ENCODE results near the gene FAM98B. TPM values are rescaled to one million over a fixed set of nuclear protein-coding genes. Genes with fewer than 3 reads are reported as not detected.

The FAM98B gene
- total and polyA plus RNA-seq, 2 of the 13 experiments (the other 11 are each of a cell fraction or from before 2014, with no cell fraction given): 3.7 to 4.7 TPM

GRCh38 chr15:38453971-38454695, at the start of gene FAM98B (continued):
- TF ChIP-seq TAF1 (CRISPR knock-in tag; IDR thresholded peaks at IDR 0.05) (peak; percentile 94), ZNF501 (CRISPR knock-in tag; IDR thresholded peaks at IDR 0.05) (peak; percentile 93), MED8 (CRISPR knock-in tag; IDR thresholded peaks at IDR 0.05; ENCODE audit: insufficient replicate concordance) (peak; percentile 62), LCORL (IDR thresholded peaks at IDR 0.05) (peak; percentile 75; the same call in 1 of the 2 replicates), LCORL (CRISPR knock-in tag; IDR thresholded peaks at IDR 0.05) (peak; percentile 85), BRD4 (CRISPR knock-in tag; IDR thresholded peaks at IDR 0.05) (peak; percentile 88), HOXA9 (CRISPR knock-in tag; IDR thresholded peaks at IDR 0.05; ENCODE audit: borderline replicate concordance) (no peak; the same call in 1 of the 2 replicates), HDAC6 (IDR thresholded peaks at IDR 0.05; ENCODE audit: low read depth, low read length) (no peak), MIER3 (CRISPR knock-in tag; IDR thresholded peaks at IDR 0.05; ENCODE audit: borderline replicate concordance) (peak; percentile 68; the same call in 1 of the 2 replicates), POLR2G (IDR thresholded peaks at IDR 0.05; ENCODE audit: low read depth, low read length) (peak; percentile 85), YEATS4 (CRISPR knock-in tag; IDR thresholded peaks at IDR 0.05; ENCODE audit: borderline replicate concordance) (peak; percentile 97), MLX (CRISPR knock-in tag; IDR thresholded peaks at IDR 0.05) (no peak), ZNF350 (CRISPR knock-in tag; IDR thresholded peaks at IDR 0.05; ENCODE audit: borderline replicate concordance, low read depth) (peak; percentile 93), SETDB1 (CRISPR knock-in tag; IDR thresholded peaks at IDR 0.05; ENCODE audit: borderline replicate concordance) (no peak), ZSCAN29 (CRISPR knock-in tag; conservative IDR thresholded peaks at IDR 0.05) (no peak), PHF5A (CRISPR knock-in tag; IDR thresholded peaks at IDR 0.05; ENCODE audit: low read depth, unreplicated experiment) (no peak), TRIM24 (CRISPR knock-in tag; IDR thresholded peaks at IDR 0.05) (no peak), SRSF4 (IDR thresholded peaks at IDR 0.05; ENCODE audit: low read depth, low read length, poor library complexity, severe bottlenecking) (no peak), KDM5A (IDR thresholded peaks at IDR 0.05; ENCODE audit: borderline replicate concordance, low read length) (peak; percentile 97), ZFP90 (CRISPR knock-in tag; IDR thresholded peaks at IDR 0.05; ENCODE audit: borderline replicate concordance) (0 out of 2 replicates have a peak, but pooled peaks have one; percentile 60), SP140L (CRISPR knock-in tag; IDR thresholded peaks at IDR 0.05; ENCODE audit: borderline replicate concordance) (no peak), CBX2 (IDR thresholded peaks at IDR 0.05; ENCODE audit: low read depth, low read length) (peak; percentile 34; the same call in 1 of the 2 replicates), CBX2 (CRISPR knock-in tag; IDR thresholded peaks at IDR 0.05; ENCODE audit: low read depth) (no peak)
- TF ChIP-seq, protein P1, sequence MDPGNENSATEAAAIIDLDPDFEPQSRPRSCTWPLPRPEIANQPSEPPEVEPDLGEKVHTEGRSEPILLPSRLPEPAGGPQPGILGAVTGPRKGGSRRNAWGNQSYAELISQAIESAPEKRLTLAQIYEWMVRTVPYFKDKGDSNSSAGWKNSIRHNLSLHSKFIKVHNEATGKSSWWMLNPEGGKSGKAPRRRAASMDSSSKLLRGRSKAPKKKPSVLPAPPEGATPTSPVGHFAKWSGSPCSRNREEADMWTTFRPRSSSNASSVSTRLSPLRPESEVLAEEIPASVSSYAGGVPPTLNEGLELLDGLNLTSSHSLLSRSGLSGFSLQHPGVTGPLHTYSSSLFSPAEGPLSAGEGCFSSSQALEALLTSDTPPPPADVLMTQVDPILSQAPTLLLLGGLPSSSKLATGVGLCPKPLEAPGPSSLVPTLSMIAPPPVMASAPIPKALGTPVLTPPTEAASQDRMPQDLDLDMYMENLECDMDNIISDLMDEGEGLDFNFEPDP (CRISPR knock-in tag; conservative IDR thresholded peaks at IDR 0.05): no peak
- TF ChIP-seq, protein P2, sequence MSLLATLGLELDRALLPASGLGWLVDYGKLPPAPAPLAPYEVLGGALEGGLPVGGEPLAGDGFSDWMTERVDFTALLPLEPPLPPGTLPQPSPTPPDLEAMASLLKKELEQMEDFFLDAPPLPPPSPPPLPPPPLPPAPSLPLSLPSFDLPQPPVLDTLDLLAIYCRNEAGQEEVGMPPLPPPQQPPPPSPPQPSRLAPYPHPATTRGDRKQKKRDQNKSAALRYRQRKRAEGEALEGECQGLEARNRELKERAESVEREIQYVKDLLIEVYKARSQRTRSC (CRISPR knock-in tag; IDR thresholded peaks at IDR 0.05; ENCODE audit: low read depth): peak; percentile 56; the same call in 1 of the 2 replicates
- TF ChIP-seq, protein P3, sequence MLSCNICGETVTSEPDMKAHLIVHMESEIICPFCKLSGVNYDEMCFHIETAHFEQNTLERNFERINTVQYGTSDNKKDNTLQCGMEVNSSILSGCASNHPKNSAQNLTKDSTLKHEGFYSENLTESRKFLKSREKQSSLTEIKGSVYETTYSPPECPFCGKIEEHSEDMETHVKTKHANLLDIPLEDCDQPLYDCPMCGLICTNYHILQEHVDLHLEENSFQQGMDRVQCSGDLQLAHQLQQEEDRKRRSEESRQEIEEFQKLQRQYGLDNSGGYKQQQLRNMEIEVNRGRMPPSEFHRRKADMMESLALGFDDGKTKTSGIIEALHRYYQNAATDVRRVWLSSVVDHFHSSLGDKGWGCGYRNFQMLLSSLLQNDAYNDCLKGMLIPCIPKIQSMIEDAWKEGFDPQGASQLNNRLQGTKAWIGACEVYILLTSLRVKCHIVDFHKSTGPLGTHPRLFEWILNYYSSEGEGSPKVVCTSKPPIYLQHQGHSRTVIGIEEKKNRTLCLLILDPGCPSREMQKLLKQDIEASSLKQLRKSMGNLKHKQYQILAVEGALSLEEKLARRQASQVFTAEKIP (CRISPR knock-in tag; IDR thresholded peaks at IDR 0.05; ENCODE audit: borderline replicate concordance): 0 out of 2 replicates have a peak, but pooled peaks have one; percentile 71
